Measurements from ENCODE around the gene NRG3.

The NRG3 gene

DNA sequence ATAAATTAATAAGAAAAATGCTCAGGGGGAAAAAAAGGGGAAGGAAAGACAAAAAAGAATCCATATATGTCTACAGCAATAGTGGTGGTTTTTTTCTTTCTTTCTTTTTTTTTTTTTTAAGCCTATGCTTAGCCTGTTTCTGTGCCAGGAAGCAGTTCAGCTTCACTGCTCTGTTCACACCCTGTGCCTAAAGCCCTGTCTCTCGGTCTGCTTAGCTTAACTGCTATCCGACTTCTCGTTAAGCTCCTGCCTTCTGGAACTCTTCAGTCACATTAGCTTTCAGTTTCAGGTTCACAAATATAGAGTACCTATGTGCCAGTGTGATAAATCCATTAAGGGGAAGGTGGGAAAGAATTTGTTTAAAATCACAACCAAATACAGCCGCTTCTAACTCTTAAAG is 26.5 kb upstream of the NRG3 start:
- Histone ChIP-seq H3K27me3 (replicated peaks; ENCODE audit: control insufficient read depth, insufficient read depth, low read length) (no peaks in the 10 kb centered on the region), H3K4me3 (replicated peaks; ENCODE audit: low read depth, low read length) (no peak overlapping the region), H3K36me3 (ENCODE audit: control insufficient read depth, insufficient read depth, low read length) (no peaks in the 10 kb centered on the region)
- DNase-seq (ENCODE audit: extremely low read depth, insufficient read length) = no peak
- TF ChIP-seq, protein P1, sequence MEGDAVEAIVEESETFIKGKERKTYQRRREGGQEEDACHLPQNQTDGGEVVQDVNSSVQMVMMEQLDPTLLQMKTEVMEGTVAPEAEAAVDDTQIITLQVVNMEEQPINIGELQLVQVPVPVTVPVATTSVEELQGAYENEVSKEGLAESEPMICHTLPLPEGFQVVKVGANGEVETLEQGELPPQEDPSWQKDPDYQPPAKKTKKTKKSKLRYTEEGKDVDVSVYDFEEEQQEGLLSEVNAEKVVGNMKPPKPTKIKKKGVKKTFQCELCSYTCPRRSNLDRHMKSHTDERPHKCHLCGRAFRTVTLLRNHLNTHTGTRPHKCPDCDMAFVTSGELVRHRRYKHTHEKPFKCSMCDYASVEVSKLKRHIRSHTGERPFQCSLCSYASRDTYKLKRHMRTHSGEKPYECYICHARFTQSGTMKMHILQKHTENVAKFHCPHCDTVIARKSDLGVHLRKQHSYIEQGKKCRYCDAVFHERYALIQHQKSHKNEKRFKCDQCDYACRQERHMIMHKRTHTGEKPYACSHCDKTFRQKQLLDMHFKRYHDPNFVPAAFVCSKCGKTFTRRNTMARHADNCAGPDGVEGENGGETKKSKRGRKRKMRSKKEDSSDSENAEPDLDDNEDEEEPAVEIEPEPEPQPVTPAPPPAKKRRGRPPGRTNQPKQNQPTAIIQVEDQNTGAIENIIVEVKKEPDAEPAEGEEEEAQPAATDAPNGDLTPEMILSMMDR (IDR thresholded peaks at IDR 0.05; ENCODE audit: insufficient read depth, low read length, poor library complexity, severe bottlenecking) = no peak

DNA sequence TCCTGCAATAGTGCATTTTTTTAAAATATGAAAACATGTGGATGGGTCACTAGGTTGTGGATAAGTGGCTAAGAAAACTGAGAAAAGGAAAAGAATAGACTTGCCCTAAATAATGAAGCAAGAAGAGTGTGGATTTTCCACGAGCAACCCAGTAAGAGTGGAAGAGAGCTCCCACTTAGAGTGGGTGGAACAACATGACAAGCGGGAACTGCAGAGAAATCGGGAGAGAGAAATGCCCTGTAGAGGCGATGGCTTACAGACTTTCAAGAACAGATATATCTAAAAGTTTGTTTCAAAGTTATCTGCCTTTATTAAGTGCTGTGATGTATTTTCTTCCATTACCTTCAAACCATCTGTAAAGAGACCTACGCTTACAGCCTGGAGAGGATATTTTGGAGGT is 26.1 kb upstream of the NRG3 start:
- TF ChIP-seq, protein P1 (IDR thresholded peaks at IDR 0.05; ENCODE audit: insufficient read depth, low read length, poor library complexity, severe bottlenecking) = no peak
- Histone ChIP-seq H3K4me3 (replicated peaks; ENCODE audit: low read depth, low read length) (no peak overlapping the region), H3K36me3 (ENCODE audit: control insufficient read depth, insufficient read depth, low read length) (no peaks in the 10 kb centered on the region), H3K27me3 (replicated peaks; ENCODE audit: control insufficient read depth, insufficient read depth, low read length) (no peaks in the 10 kb centered on the region)
- DNase-seq (ENCODE audit: extremely low read depth, insufficient read length) = no peak

DNA sequence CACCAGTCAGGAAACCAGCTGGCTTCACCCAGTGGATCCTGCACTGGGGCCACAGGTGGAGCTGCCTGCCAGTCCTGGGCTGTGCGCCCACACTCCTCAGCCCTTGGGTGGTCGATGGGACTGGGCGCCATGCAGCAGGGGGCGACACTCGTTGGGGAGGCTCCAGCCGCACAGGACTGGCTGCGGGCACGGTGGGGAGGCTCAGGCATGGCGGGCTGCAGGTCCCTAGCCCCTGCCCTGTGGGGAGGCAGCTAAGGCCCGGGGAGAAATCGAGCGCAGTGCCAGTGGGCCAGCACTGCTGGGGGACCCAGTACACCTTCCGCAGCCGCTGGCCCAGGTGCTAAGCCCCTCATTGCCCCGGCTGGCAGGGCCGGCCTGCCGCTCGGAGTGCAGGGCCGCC is 12.4 kb upstream of the NRG3 start:
- Histone ChIP-seq H3K4me3 (replicated peaks; ENCODE audit: low read depth, low read length) (no peak overlapping the region), H3K36me3 (ENCODE audit: control insufficient read depth, insufficient read depth, low read length) (no peaks in the 10 kb centered on the region), H3K27me3 (replicated peaks; ENCODE audit: control insufficient read depth, insufficient read depth, low read length) (no peaks in the 10 kb centered on the region)
- TF ChIP-seq, protein P1 (IDR thresholded peaks at IDR 0.05; ENCODE audit: insufficient read depth, low read length, poor library complexity, severe bottlenecking) = no peak
- no peak for DNase-seq (ENCODE audit: extremely low read depth, insufficient read length)

DNA sequence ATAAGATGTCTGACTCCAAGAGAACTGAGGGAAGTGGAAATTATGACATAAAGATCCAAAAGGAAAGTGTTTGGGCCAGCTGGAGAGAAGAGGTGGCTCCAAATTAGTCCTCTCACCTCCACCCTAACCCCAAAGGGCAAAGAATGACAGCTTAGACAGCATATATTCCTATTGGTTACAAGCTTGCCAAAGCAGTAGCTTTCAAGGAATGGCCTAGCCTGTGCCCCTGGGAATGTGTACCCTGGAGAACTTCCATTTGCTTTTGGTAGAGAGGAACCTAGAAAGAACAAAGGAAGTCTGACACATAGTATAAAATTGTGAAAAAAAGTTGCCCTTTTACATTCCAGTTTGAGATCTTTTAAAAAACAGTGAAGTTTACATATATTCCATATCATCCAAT is 11.2 kb upstream of the NRG3 start:
- no peak for DNase-seq (ENCODE audit: extremely low read depth, insufficient read length)
- H3K27me3 ChIP-seq (replicated peaks; ENCODE audit: control insufficient read depth, insufficient read depth, low read length) = no peaks in the 10 kb centered on the region
- H3K36me3 ChIP-seq (ENCODE audit: control insufficient read depth, insufficient read depth, low read length) = no peaks in the 10 kb centered on the region
- TF ChIP-seq, protein P1 (IDR thresholded peaks at IDR 0.05; ENCODE audit: insufficient read depth, low read length, poor library complexity, severe bottlenecking) = no peak
- no peak overlapping the region for H3K4me3 ChIP-seq (replicated peaks; ENCODE audit: low read depth, low read length)

DNA sequence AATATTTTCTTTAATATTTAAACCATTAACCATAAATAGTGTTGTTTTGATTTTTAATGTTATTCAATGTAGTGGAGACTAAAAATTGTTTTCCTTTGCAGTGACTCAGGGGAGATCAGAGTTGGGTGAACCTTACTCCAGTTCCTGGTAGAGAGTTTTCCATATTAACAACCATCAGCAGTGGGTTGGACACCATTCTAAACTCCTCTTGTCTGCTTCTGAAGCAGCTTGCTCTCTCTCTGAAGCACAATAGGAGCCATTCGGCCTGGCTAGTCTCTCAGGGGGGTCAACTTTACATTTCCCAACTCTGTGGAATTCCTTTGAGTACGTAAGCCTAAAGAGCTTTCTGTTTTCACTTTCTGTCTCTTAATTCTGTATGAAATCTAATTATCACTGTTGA is 9.4 kb upstream of the NRG3 start:
- TF ChIP-seq, protein P1 (IDR thresholded peaks at IDR 0.05; ENCODE audit: insufficient read depth, low read length, poor library complexity, severe bottlenecking) = no peak
- DNase-seq (ENCODE audit: extremely low read depth, insufficient read length) = no peak
- Histone ChIP-seq H3K36me3 (ENCODE audit: control insufficient read depth, insufficient read depth, low read length) (no peaks in the 10 kb centered on the region), H3K4me3 (replicated peaks; ENCODE audit: low read depth, low read length) (no peak overlapping the region), H3K27me3 (replicated peaks; ENCODE audit: control insufficient read depth, insufficient read depth, low read length) (no peaks in the 10 kb centered on the region)

DNA sequence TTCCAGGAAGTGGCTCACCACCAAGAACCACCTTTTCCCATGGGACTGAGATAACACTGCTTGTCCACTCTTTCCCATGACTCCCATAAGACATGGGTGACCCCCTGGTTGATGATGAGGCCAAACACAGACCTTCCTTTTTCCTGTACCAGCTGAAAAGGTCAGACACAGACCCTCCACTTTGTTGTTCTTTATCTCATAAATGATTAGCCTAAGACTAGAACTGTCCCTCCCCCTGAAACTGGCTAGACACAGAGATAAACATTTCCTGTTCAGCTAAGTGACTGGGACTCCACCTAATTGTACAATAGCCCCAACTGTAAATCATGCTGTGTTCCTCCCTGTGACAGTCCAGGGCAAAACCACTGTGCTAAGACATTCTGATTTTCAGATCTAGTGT is 8.2 kb upstream of the NRG3 start:
- Histone ChIP-seq H3K27me3 (replicated peaks; ENCODE audit: control insufficient read depth, insufficient read depth, low read length) (no peaks in the 10 kb centered on the region), H3K36me3 (ENCODE audit: control insufficient read depth, insufficient read depth, low read length) (no peaks in the 10 kb centered on the region), H3K4me3 (replicated peaks; ENCODE audit: low read depth, low read length) (no peak overlapping the region)
- TF ChIP-seq, protein P1 (IDR thresholded peaks at IDR 0.05; ENCODE audit: insufficient read depth, low read length, poor library complexity, severe bottlenecking) = no peak
- no peak for DNase-seq (ENCODE audit: extremely low read depth, insufficient read length)
